H9 (cell line): ENCODE results near the gene CSRNP3. TPM values are rescaled to one million over a fixed set of nuclear protein-coding genes. Genes with fewer than 3 reads are reported as not detected.

Experiments used
- DNase-seq: peaks from one replicate; pipeline ENCODE4 v3.0.0-alpha.2; 2017
- H2AFZ ChIP-seq: one replicate; pipeline ENCODE4 v1.6.1; 2013; ENCODE audit warnings: mild to moderate bottlenecking, low read length, control low read depth, moderate library complexity
- H2AK5ac ChIP-seq: 2 replicates; pipeline ENCODE4 v1.6.1; 2013; ENCODE audit warnings: low read length, control low read depth, mixed read lengths; ENCODE audit not compliant: insufficient read length
- H2BK120ac ChIP-seq: one replicate; pipeline ENCODE4 v1.6.1; 2013; ENCODE audit warnings: low read depth, mild to moderate bottlenecking, low read length, control low read depth, inconsistent platforms; ENCODE audit not compliant: poor library complexity, severe bottlenecking
- H2BK12ac ChIP-seq: 2 replicates; pipeline ENCODE4 v1.6.1; 2013; ENCODE audit warnings: low read length, control low read depth, mixed read lengths, low read depth; ENCODE audit not compliant: insufficient read length
- H2BK15ac ChIP-seq: 2 replicates; pipeline ENCODE4 v1.6.1; 2013; ENCODE audit warnings: low read depth, low read length, control low read depth
- H2BK20ac ChIP-seq: one replicate; pipeline ENCODE4 v1.6.1; 2013; ENCODE audit warnings: low read depth, mild to moderate bottlenecking, low read length, control low read depth, inconsistent platforms; ENCODE audit not compliant: poor library complexity, severe bottlenecking
- H2BK5ac ChIP-seq: 2 replicates; pipeline ENCODE4 v1.6.1; 2013; ENCODE audit warnings: low read length, control low read depth, mixed read lengths; ENCODE audit not compliant: insufficient read length
- H3K14ac ChIP-seq: 2 replicates; pipeline ENCODE4 v1.6.1; 2013; ENCODE audit warnings: low read length, control low read depth; ENCODE audit not compliant: insufficient read depth
- H3K18ac ChIP-seq: 2 replicates; pipeline ENCODE4 v1.6.1; 2013; ENCODE audit warnings: low read depth, mild to moderate bottlenecking, mixed read lengths, low read length, control low read depth; ENCODE audit not compliant: insufficient read length
- H3K23ac ChIP-seq: 2 replicates; pipeline ENCODE4 v1.6.1; 2013; ENCODE audit warnings: low read length, control low read depth, mixed read lengths, low read depth; ENCODE audit not compliant: insufficient read length
- H3K23me2 ChIP-seq: 2 replicates; pipeline ENCODE4 v1.6.1; 2013; ENCODE audit warnings: low read depth, mild to moderate bottlenecking, mixed read lengths, low read length, control low read depth; ENCODE audit not compliant: insufficient read length, poor library complexity, severe bottlenecking
- H3K27ac ChIP-seq: 2 replicates; pipeline ENCODE4 v1.5.1; 2013; ENCODE audit warnings: low read length, control low read depth, mixed read lengths, low read depth; ENCODE audit not compliant: insufficient read length
- H3K27me3 ChIP-seq: 2 replicates; pipeline ENCODE4 v1.6.1; 2013; ENCODE audit warnings: low read length, control low read depth, inconsistent platforms; ENCODE audit not compliant: insufficient read depth
- H3K4ac ChIP-seq: 2 replicates; pipeline ENCODE4 v1.6.1; 2013; ENCODE audit warnings: low read depth, mild to moderate bottlenecking, control low read depth, inconsistent platforms, low read length, moderate library complexity
- H3K4me1 ChIP-seq: 2 replicates; pipeline ENCODE4 v1.6.1; 2013; ENCODE audit warnings: low read length, control low read depth, inconsistent platforms; ENCODE audit not compliant: insufficient read depth
- H3K4me2 ChIP-seq: 2 replicates; pipeline ENCODE4 v1.6.1; 2013; ENCODE audit warnings: low read length, control low read depth, mixed read lengths; ENCODE audit not compliant: insufficient read length, insufficient read depth
- H3K56ac ChIP-seq: 2 replicates; pipeline ENCODE4 v1.6.1; 2013; ENCODE audit warnings: low read depth, mild to moderate bottlenecking, mixed read lengths, low read length, control low read depth; ENCODE audit not compliant: insufficient read length
- H3K79me1 ChIP-seq: 2 replicates; pipeline ENCODE4 v1.6.1; 2013; ENCODE audit warnings: low read depth, mild to moderate bottlenecking, moderate library complexity, low read length, control low read depth, inconsistent platforms; ENCODE audit not compliant: insufficient read depth, poor library complexity, severe bottlenecking
- H3K79me2 ChIP-seq: 2 replicates; pipeline ENCODE4 v1.6.1; 2013; ENCODE audit warnings: low read length, control low read depth, inconsistent platforms; ENCODE audit not compliant: insufficient read depth
- H3K9ac ChIP-seq: 2 replicates; pipeline ENCODE4 v1.6.1; 2013; ENCODE audit warnings: low read length, control low read depth, mixed read lengths; ENCODE audit not compliant: insufficient read length; ENCODE audit errors: extremely low read depth
- H3K9me3 ChIP-seq: one replicate; pipeline ENCODE4 v1.6.1; 2013; ENCODE audit warnings: low read depth, low read length, inconsistent platforms; ENCODE audit not compliant: control insufficient read depth
- H3T11ph ChIP-seq: one replicate; pipeline ENCODE4 v1.6.1; 2013; ENCODE audit warnings: mild to moderate bottlenecking, low read length, control low read depth, inconsistent platforms
- H4K20me1 ChIP-seq: one replicate; pipeline ENCODE4 v1.6.1; 2013; ENCODE audit not compliant: control insufficient read depth, insufficient read length, insufficient read depth
- H4K5ac ChIP-seq: 2 replicates; pipeline ENCODE4 v1.6.1; 2013; ENCODE audit warnings: low read depth, mild to moderate bottlenecking, mixed read lengths, low read length, control low read depth; ENCODE audit not compliant: insufficient read length
- H4K8ac ChIP-seq: replicated peaks from 2 replicates; pipeline ENCODE4 v1.6.1; 2013; ENCODE audit warnings: low read length, control low read depth, mixed read lengths, low read depth; ENCODE audit not compliant: insufficient read length
- H4K91ac ChIP-seq: 2 replicates; pipeline ENCODE4 v1.6.1; 2013; ENCODE audit warnings: low read depth, mild to moderate bottlenecking, moderate library complexity, mixed read lengths, low read length, control low read depth; ENCODE audit not compliant: insufficient read length
- H3K27ac Mint-ChIP-seq, 3 experiments: 2 replicates in 2 of 3; 3 replicates in 1 of 3; pipeline ENCODE4 v1.8.0; 2020 to 2021; ENCODE audit warnings: mixed read lengths in 3 of 3, mild to moderate bottlenecking in 1 of 3, moderate library complexity in 1 of 3
- H3K27me3 Mint-ChIP-seq: 2 replicates; pipeline ENCODE4 v1.8.0; 2021; ENCODE audit warnings: low read depth, mild to moderate bottlenecking, moderate library complexity, mixed read lengths
- H3K36me3 Mint-ChIP-seq, 3 experiments: 2 replicates in 2 of 3; 3 replicates in 1 of 3; pipeline ENCODE4 v1.8.0; 2020 to 2021; ENCODE audit warnings: low read depth in 3 of 3, mixed read lengths in 3 of 3; ENCODE audit not compliant: insufficient read depth in 1 of 3
- H3K4me1 Mint-ChIP-seq, 2 experiments: 2 replicates each; pipeline ENCODE4 v1.8.0; 2020; ENCODE audit warnings: mixed read lengths in 2 of 2
- H3K4me3 Mint-ChIP-seq, 2 experiments: 2 replicates in 1 of 2; 3 replicates in 1 of 2; pipeline ENCODE4 v1.8.0; 2020 to 2021; ENCODE audit warnings: mild to moderate bottlenecking in 2 of 2, mixed read lengths in 2 of 2, moderate library complexity in 1 of 2
- H3K9me3 Mint-ChIP-seq, 2 experiments: 2 replicates in 1 of 2; 3 replicates in 1 of 2; pipeline ENCODE4 v1.8.0; 2020; ENCODE audit warnings: mild to moderate bottlenecking in 2 of 2, mixed read lengths in 2 of 2, moderate library complexity in 1 of 2
- WGBS: extraction: QIAGEN DNeasy Blood & Tissue Kit; methylation state at CpG from one replicate; pipeline ENCODE4 v1.1.7; 2013; ENCODE audit warnings: missing lambda C conversion rate, low lambda C conversion rate, mixed read lengths; ENCODE audit not compliant: insufficient read length; ENCODE audit errors: extremely low coverage; 5-methylcytosine and 5-hydroxymethylcytosine counted together
- total RNA-seq: library from RNA; stranded (reverse); gene quantifications from 2 replicates; pipeline ENCODE4 v1.2.1, GENCODE V29; 2021
- TF ChIP-seq, protein P1 (sequence below): fragments of 200-600 bp; sonication (generic); conservative IDR thresholded peaks from 3 replicates; pipeline ENCODE4 v1.8.0; 2021; ENCODE audit warnings: antibody characterized with exemption, mild to moderate bottlenecking

The CSRNP3 gene
- total RNA-seq, 1 experiment from 2014 or later = 3.6 TPM

- Histone ChIP-seq H2AFZ (no peak overlapping the region), H3K56ac (no peak overlapping the region), H2BK12ac (no peak overlapping the region), H3K9me3 (no peaks in the 10 kb centered on the region), H2AK5ac (no peak overlapping the region), H3K27me3 (no peaks in the 10 kb centered on the region), H3K4me2 (no peak overlapping the region), H2BK120ac (no peak overlapping the region), H4K91ac (no peak overlapping the region), H3K27ac (no peak overlapping the region), H2BK20ac (no peak overlapping the region), H3K79me2 (no peaks in the 10 kb centered on the region), H2BK5ac (no peak overlapping the region), H3K18ac (no peak overlapping the region), H3T11ph (no peak overlapping the region), H3K9ac (no peak overlapping the region), H3K4ac (no peak overlapping the region), H3K14ac (no peak overlapping the region), H3K79me1 (no peaks in the 10 kb centered on the region), H4K5ac (no peak overlapping the region), H4K20me1 (no peaks in the 10 kb centered on the region), H3K4me1 (no peaks in the 10 kb centered on the region), H3K23me2 (no peaks in the 10 kb centered on the region), H4K8ac (no peak overlapping the region), H3K23ac (no peak overlapping the region), H2BK15ac (no peak overlapping the region)
- Mint-ChIP-seq H3K4me1 (no peaks in the 10 kb centered on the region), H3K9me3 (no peaks in the 10 kb centered on the region), H3K36me3 (peaks cover 0 to 5% (median 3%) of the 10 kb centered on the region in 3 experiments; a peak in 2 of 7 replicates), H3K4me3 (no peak overlapping the region), H3K27ac (no peak overlapping the region), H3K27me3 (no peaks in the 10 kb centered on the region)
- no CpG with 5 or more reads among the region's 1 CpG for WGBS
- DNase-seq = no peak
- TF ChIP-seq, protein P1, sequence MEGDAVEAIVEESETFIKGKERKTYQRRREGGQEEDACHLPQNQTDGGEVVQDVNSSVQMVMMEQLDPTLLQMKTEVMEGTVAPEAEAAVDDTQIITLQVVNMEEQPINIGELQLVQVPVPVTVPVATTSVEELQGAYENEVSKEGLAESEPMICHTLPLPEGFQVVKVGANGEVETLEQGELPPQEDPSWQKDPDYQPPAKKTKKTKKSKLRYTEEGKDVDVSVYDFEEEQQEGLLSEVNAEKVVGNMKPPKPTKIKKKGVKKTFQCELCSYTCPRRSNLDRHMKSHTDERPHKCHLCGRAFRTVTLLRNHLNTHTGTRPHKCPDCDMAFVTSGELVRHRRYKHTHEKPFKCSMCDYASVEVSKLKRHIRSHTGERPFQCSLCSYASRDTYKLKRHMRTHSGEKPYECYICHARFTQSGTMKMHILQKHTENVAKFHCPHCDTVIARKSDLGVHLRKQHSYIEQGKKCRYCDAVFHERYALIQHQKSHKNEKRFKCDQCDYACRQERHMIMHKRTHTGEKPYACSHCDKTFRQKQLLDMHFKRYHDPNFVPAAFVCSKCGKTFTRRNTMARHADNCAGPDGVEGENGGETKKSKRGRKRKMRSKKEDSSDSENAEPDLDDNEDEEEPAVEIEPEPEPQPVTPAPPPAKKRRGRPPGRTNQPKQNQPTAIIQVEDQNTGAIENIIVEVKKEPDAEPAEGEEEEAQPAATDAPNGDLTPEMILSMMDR = no peak
Observed at GRCh38 chr2:165601065-165601830, 131.8 kb downstream of the CSRNP3 start.
